NCI-H2227 (cell line): ENCODE data around the gene ATP8B2.
"Not testable (repeated sequence)": the region's sequence is repeated elsewhere in the genome, so short reads cannot be mapped to it uniquely, and the experiment has no call there.

Source experiments
- DNase-seq: peaks from one replicate; lab custom pipeline; 2025; ENCODE audit not compliant: unreplicated experiment; lab: John Stamatoyannopoulos, UW

ATP8B2 gene

GRCh38 chr1:154325583-154326545 is 539 bp downstream of the ATP8B2 start:
- DNase-seq = peak; percentile 70

- DNase-seq = no peak
These were observed 1.5 kb downstream of the ATP8B2 start for GRCh38 chr1:154326546-154327465.

- DNase-seq = no peak
These were observed 2.4 kb downstream of the ATP8B2 start for GRCh38 chr1:154327466-154328317.

- peak; percentile 90 for DNase-seq
These were observed 3.2 kb downstream of the ATP8B2 start for GRCh38 chr1:154328318-154329151.

- DNase-seq = peak; percentile 21
These were observed 3.8 kb downstream of the ATP8B2 start for GRCh38 chr1:154329152-154329521.

GRCh38 chr1:154329551-154330131 is 4.3 kb downstream of the ATP8B2 start:
- peak; percentile 47 for DNase-seq

- DNase-seq = no peak
These were observed 5.3 kb downstream of the ATP8B2 start for GRCh38 chr1:154330669-154331068.

- no peak for DNase-seq
These were observed 9.0 kb downstream of the ATP8B2 start for GRCh38 chr1:154334079-154335024.

GRCh38 chr1:154335025-154335714 is 9.8 kb downstream of the ATP8B2 start:
- DNase-seq = peak; percentile 90

- no peak for DNase-seq
These were observed 12.0 kb downstream of the ATP8B2 start for GRCh38 chr1:154337253-154337894.

GRCh38 chr1:154338875-154339274 is 13.6 kb downstream of the ATP8B2 start:
- DNase-seq = no peak

GRCh38 chr1:154341366-154341765 is 16.0 kb downstream of the ATP8B2 start:
- DNase-seq = not testable (repeated sequence)

GRCh38 chr1:154342132-154342531 is 16.8 kb downstream of the ATP8B2 start:
- no peak for DNase-seq

GRCh38 chr1:154342836-154343472 is 17.6 kb downstream of the ATP8B2 start:
- DNase-seq = no peak

- DNase-seq = peak; percentile 50
These were observed 19.9 kb downstream of the ATP8B2 start for GRCh38 chr1:154344977-154345837.
